H1 (cell line): ENCODE measurements around the gene AKT1S1. TPM values are rescaled to one million over a fixed set of nuclear protein-coding genes. Genes with fewer than 3 reads are reported as not detected.

Source experiments
- CTCF ChIA-PET: fragments of 300-600 bp; sonication (Branson Sonifier 250); formaldehyde crosslinking; loops from one replicate; lab custom pipeline; 2021; ENCODE audit not compliant: partially characterized antibody; lab: Charles Lee
- POLR2A ChIA-PET: fragments of 300-600 bp; sonication (Branson Sonifier 250); formaldehyde crosslinking; loops from one replicate; lab custom pipeline; 2021; ENCODE audit warnings: inconsistent platforms; ENCODE audit not compliant: partially characterized antibody; lab: Charles Lee
- DNase-seq, 2 experiments: peaks; one replicate each; pipeline versions ENCODE4 v3.0.0 to v3.0.0-alpha.2; 2010 to 2022; ENCODE audit warnings: low spot score in 2 of 2, low read depth in 1 of 2, mixed read lengths in 1 of 2
- FAIRE-seq: peaks from 2 replicates; lab custom pipeline; 2011; peaks lifted over from hg19 to GRCh38; lab: Jason Lieb, UNC
- H2AFZ ChIP-seq: 2 replicates; pipeline ENCODE4 v1.8.1; 2012; ENCODE audit warnings: low read length, inconsistent platforms
- H2AK5ac ChIP-seq: 2 replicates; pipeline ENCODE4 v1.6.1; 2013; ENCODE audit warnings: low read depth, low read length
- H2BK120ac ChIP-seq: replicated peaks from 2 replicates; pipeline ENCODE3; 2013; ENCODE audit warnings: low read depth, low read length, inconsistent platforms
- H2BK12ac ChIP-seq: 2 replicates; pipeline ENCODE4 v1.6.1; 2013; ENCODE audit warnings: low read depth, low read length
- H2BK15ac ChIP-seq: 2 replicates; pipeline ENCODE4 v1.6.1; 2013; ENCODE audit warnings: low read length
- H2BK20ac ChIP-seq: 2 replicates; pipeline ENCODE4 v1.6.1; 2013; ENCODE audit warnings: low read length
- H2BK5ac ChIP-seq: 2 replicates; pipeline ENCODE4 v1.6.1; 2013; ENCODE audit warnings: low read depth, low read length
- H3K14ac ChIP-seq: 2 replicates; pipeline ENCODE4 v1.6.1; 2013; ENCODE audit warnings: inconsistent platforms; ENCODE audit not compliant: insufficient read length
- H3K18ac ChIP-seq: 2 replicates; pipeline ENCODE4 v1.6.1; 2013; ENCODE audit warnings: low read length; ENCODE audit errors: extremely low read depth
- H3K23ac ChIP-seq: 2 replicates; pipeline ENCODE4 v1.6.1; 2013; ENCODE audit warnings: inconsistent platforms; ENCODE audit not compliant: insufficient read length
- H3K23me2 ChIP-seq: 2 replicates; pipeline ENCODE4 v1.6.1; 2013; ENCODE audit warnings: low read depth, low read length
- H3K27ac ChIP-seq: 2 replicates; pipeline ENCODE4 v1.6.1; 2011; ENCODE audit warnings: low read depth, low read length, inconsistent platforms
- H3K27me3 ChIP-seq, 4 experiments: replicated peaks in 1 of 4; 1 replicate in 1 of 4; 2 replicates in 3 of 4; pipeline versions ENCODE4 v1.6.1 to v1.8.1; 2011 to 2013; ENCODE audit warnings: low read length in 3 of 4, mild to moderate bottlenecking in 3 of 4, inconsistent platforms in 2 of 4, mixed read lengths in 2 of 4, moderate library complexity in 1 of 4; ENCODE audit not compliant: control insufficient read depth in 3 of 4, insufficient read depth in 3 of 4; ENCODE audit errors: extremely low read depth in 1 of 4
- H3K36me3 ChIP-seq, 4 experiments: 2 replicates each; pipeline versions ENCODE4 v1.6.1 to v1.8.1; 2011 to 2013; ENCODE audit warnings: mild to moderate bottlenecking in 4 of 4, low read length in 3 of 4, moderate library complexity in 2 of 4, control low read depth in 1 of 4, inconsistent platforms in 1 of 4; ENCODE audit not compliant: insufficient read depth in 4 of 4, control insufficient read depth in 2 of 4
- H3K4ac ChIP-seq: replicated peaks from 2 replicates; pipeline ENCODE3; 2013; ENCODE audit warnings: low read length, low read depth, mixed read lengths, inconsistent platforms; ENCODE audit not compliant: insufficient read length
- H3K4me1 ChIP-seq, 4 experiments: replicated peaks in 1 of 4; 1 replicate in 1 of 4; 2 replicates in 3 of 4; pipeline versions ENCODE4 v1.6.1 to v1.8.1; 2011 to 2013; ENCODE audit warnings: low read length in 3 of 4, inconsistent platforms in 2 of 4, mixed read lengths in 1 of 4; ENCODE audit not compliant: insufficient read depth in 4 of 4, control insufficient read depth in 3 of 4
- H3K4me2 ChIP-seq, 2 experiments: 2 replicates each; pipeline versions ENCODE4 v1.6.1 to v1.8.1; 2011 to 2013; ENCODE audit warnings: low read depth in 2 of 2, low read length in 2 of 2, control low read depth in 1 of 2, inconsistent platforms in 1 of 2, mild to moderate bottlenecking in 1 of 2; ENCODE audit not compliant: insufficient read depth in 1 of 2
- H3K4me3 ChIP-seq, 4 experiments: fragments of 200-600, 300-600 bp in 1 of 4; sonication (generic), shearing (Covaris generic), sonication (Bioruptor Twin) in 1 of 4; 2 replicates each; pipeline versions ENCODE4 v1.5.1 to v1.8.1; 2011 to 2016; ENCODE audit warnings: low read length in 4 of 4, low read depth in 3 of 4, control low read depth in 2 of 4, inconsistent platforms in 2 of 4, mild to moderate bottlenecking in 2 of 4, mixed read lengths in 1 of 4, moderate library complexity in 1 of 4; ENCODE audit not compliant: insufficient read depth in 2 of 4; ENCODE audit errors: extremely low read depth in 1 of 4
- H3K56ac ChIP-seq: replicated peaks from 2 replicates; pipeline ENCODE3; 2013; ENCODE audit warnings: low read depth, mild to moderate bottlenecking, mixed read lengths, low read length, inconsistent platforms; ENCODE audit not compliant: insufficient read length
- H3K79me1 ChIP-seq: 2 replicates; pipeline ENCODE4 v1.6.1; 2013; ENCODE audit warnings: low read depth, low read length, control low read depth
- H3K79me2 ChIP-seq, 2 experiments: 2 replicates each; pipeline versions ENCODE4 v1.6.1 to v1.8.1; 2012 to 2013; ENCODE audit warnings: low read length in 2 of 2, mild to moderate bottlenecking in 2 of 2, inconsistent platforms in 1 of 2; ENCODE audit not compliant: insufficient read depth in 2 of 2, control insufficient read depth in 1 of 2
- H3K9ac ChIP-seq, 4 experiments: replicated peaks in 1 of 4; 1 replicate in 1 of 4; 2 replicates in 3 of 4; pipeline versions ENCODE4 v1.6.1 to v1.8.1; 2011 to 2013; ENCODE audit warnings: low read depth in 3 of 4, low read length in 3 of 4, control low read depth in 2 of 4, mild to moderate bottlenecking in 2 of 4, moderate library complexity in 2 of 4, inconsistent platforms in 1 of 4; ENCODE audit errors: extremely low read depth in 1 of 4
- H3K9me3 ChIP-seq, 2 experiments: 2 replicates each; pipeline versions ENCODE4 v1.6.1 to v1.8.1; 2012 to 2013; ENCODE audit warnings: mild to moderate bottlenecking in 2 of 2, moderate library complexity in 2 of 2, control low read depth in 1 of 2, inconsistent platforms in 1 of 2, low read depth in 1 of 2, low read length in 1 of 2, mixed read lengths in 1 of 2; ENCODE audit not compliant: insufficient read depth in 2 of 2
- H4K20me1 ChIP-seq, 2 experiments: replicated peaks in 1 of 2; 2 replicates each; pipeline versions ENCODE3 to v1.8.1; 2011 to 2013; ENCODE audit warnings: inconsistent platforms in 2 of 2, low read length in 2 of 2, mild to moderate bottlenecking in 1 of 2; ENCODE audit not compliant: insufficient read depth in 2 of 2, control insufficient read depth in 1 of 2
- H4K5ac ChIP-seq: 2 replicates; pipeline ENCODE4 v1.6.1; 2013; ENCODE audit warnings: low read length, low read depth, mixed read lengths, inconsistent platforms; ENCODE audit not compliant: insufficient read length
- H4K8ac ChIP-seq: 2 replicates; pipeline ENCODE4 v1.8.0; 2013; ENCODE audit warnings: mild to moderate bottlenecking, moderate library complexity, low read length, inconsistent platforms; ENCODE audit not compliant: insufficient read depth; ENCODE audit errors: extremely low read depth
- H4K91ac ChIP-seq: replicated peaks from 2 replicates; pipeline ENCODE3; 2013; ENCODE audit warnings: low read length, mixed read lengths, inconsistent platforms; ENCODE audit not compliant: insufficient read length
- ASH2L ChIP-seq: fragments of 200-600, 300-600 bp; sonication (generic); IDR thresholded peaks from one replicate; pipeline ENCODE4 v1.7.1; 2017; ENCODE audit warnings: low read length
- BACH1 ChIP-seq: IDR thresholded peaks from 2 replicates; pipeline ENCODE4 v1.6.1; 2012; ENCODE audit warnings: low read length, improper control_type of control experiment
- CBX8 ChIP-seq: fragments of 300-800, 300-1000 bp; sonication (generic); IDR thresholded peaks from 2 replicates; pipeline ENCODE4 v1.7.1; 2016; ENCODE audit warnings: low read depth, low read length, borderline replicate concordance
- E2F6 ChIP-seq: IDR thresholded peaks from 2 replicates; pipeline ENCODE4 v1.6.1; 2012; ENCODE audit warnings: inconsistent platforms
- HDAC6 ChIP-seq: IDR thresholded peaks from one replicate; pipeline ENCODE4 v1.7.1; 2012; ENCODE audit warnings: low read depth, mild to moderate bottlenecking, inconsistent platforms, low read length, moderate library complexity
- PHF8 ChIP-seq: fragments of 200-600 bp; sonication (generic); conservative IDR thresholded peaks from 2 replicates; pipeline ENCODE4 v1.7.1; 2012; ENCODE audit warnings: low read depth, mild to moderate bottlenecking, inconsistent platforms, low read length, moderate library complexity
- POLR2A ChIP-seq, 2 experiments: IDR thresholded peaks; 1 replicate in 1 of 2; 2 replicates in 1 of 2; pipeline ENCODE4 v1.6.1; 2011; ENCODE audit warnings: low read depth in 2 of 2, low read length in 2 of 2, mild to moderate bottlenecking in 2 of 2; ENCODE audit errors: control extremely low read depth in 1 of 2
- RXRA ChIP-seq: IDR thresholded peaks from 2 replicates; pipeline ENCODE4 v1.6.1; 2011; ENCODE audit warnings: low read depth, mild to moderate bottlenecking, low read length, moderate library complexity; ENCODE audit not compliant: insufficient read depth
- TAF7 ChIP-seq: optimal IDR thresholded peaks from 2 replicates; pipeline ENCODE3; 2011; ENCODE audit warnings: low read depth, mild to moderate bottlenecking, inconsistent platforms, low read length, moderate library complexity, borderline replicate concordance
- WGBS, 2 experiments: shearing (Covaris generic) in 1 of 2; methylation state at CpG; one replicate each; pipeline versions ENCODE4 v1.1.6 to v1.1.7; 2013 to 2015; ENCODE audit warnings: low lambda C conversion rate in 2 of 2, mixed read lengths in 2 of 2, inconsistent platforms in 1 of 2, low coverage in 1 of 2, missing lambda C conversion rate in 1 of 2; ENCODE audit not compliant: insufficient replicate concordance in 2 of 2, insufficient coverage in 1 of 2, insufficient read length in 1 of 2; ENCODE audit errors: extremely low coverage in 1 of 2, missing lambda C conversion rate in 1 of 2; 5-methylcytosine and 5-hydroxymethylcytosine counted together
- polyA plus RNA-seq, 7 experiments: library from polyadenylated mRNA; depleted of rRNA in 3 of 7; stranded (reverse) in 5 of 7; unstranded in 2 of 7; fragments of >200 nt in 5 of 7; fragments of 200-250 nt in 2 of 7; gene quantifications; 1 replicate in 5 of 7; 2 replicates in 1 of 7; 4 replicates in 1 of 7; pipeline versions ENCODE4 v1.2.1 to v1.2.3, GENCODE V29; 2011 to 2013; ENCODE audit warnings: missing spikeins in 2 of 7, mixed read lengths in 2 of 7
- total RNA-seq: library from RNA; stranded (reverse); fragmentation: NEBNext Ultra II Directional; extraction: Animal tissue kit (Norgen Biotek cat#: 25700); gene quantifications from 2 replicates; pipeline ENCODE4 v1.2.1, GENCODE V29; 2021

AKT1S1 gene
- total and polyA plus RNA-seq, 2 of the 8 experiments (the other 6 are each of a cell fraction or from before 2014, with no cell fraction given) = 40.7 to 45.9 TPM

GRCh38 chr19:49890349-49891311 is 13.5 kb upstream of the AKT1S1 start:
- Histone ChIP-seq H2BK20ac (no peak overlapping the region), H3K18ac (peak overlapping the region; percentile 90), H3K23ac (no peak overlapping the region), H3K79me1 (no peaks in the 10 kb centered on the region), H2AFZ (peak overlapping the region; percentile 95; the same call in 1 of the 2 replicates), H3K4me1 (peaks cover 0 to 10% (median 8%) of the 10 kb centered on the region in 4 experiments; a peak in 5 of 7 replicates), H4K20me1 (peaks cover 0 to 5% of the 10 kb centered on the region in 2 experiments), H4K5ac (peak overlapping the region; percentile 48), H4K91ac (peak overlapping the region; percentile 95), H3K27me3 (peaks cover 0 to 11% (median 6%) of the 10 kb centered on the region in 4 experiments; a peak in 4 of 7 replicates), H3K4ac (peak overlapping the region; percentile 69), H2BK120ac (no peak overlapping the region), H3K4me2 (peak overlapping the region; percentile 65 to 95), H2BK12ac (no peak overlapping the region; the same call in 1 of the 2 replicates), H3K4me3 (peak overlapping the region; percentile 35 to 61 (median 42)), H3K14ac (no peak overlapping the region), H4K8ac (peak overlapping the region; percentile 93; the same call in 1 of the 2 replicates), H3K36me3 (peaks cover 0 to 10% (median under 1%) of the 10 kb centered on the region in 4 experiments; a peak in 4 of 8 replicates), H3K79me2 (no peaks in the 10 kb centered on the region), H3K56ac (no peak overlapping the region), H3K9me3 (peaks cover 0 to 10% of the 10 kb centered on the region in 2 experiments; a peak in 3 of 4 replicates), H3K27ac (no peak overlapping the region), H2BK5ac (peak overlapping the region; percentile 75; the same call in 1 of the 2 replicates), H2AK5ac (no peak overlapping the region), H2BK15ac (peak overlapping the region; percentile 95; the same call in 1 of the 2 replicates), H3K9ac (peak overlapping the region in 1 of 4 experiments; percentile 48; a peak in 2 of 7 replicates), H3K23me2 (peaks cover 2% of the 10 kb centered on the region; the same call in 1 of the 2 replicates)
- POLR2A ChIA-PET = interaction anchor here (0.8 to 9.5 kb wide), 18 partner anchors 9 to 42 kb away, joined by 3 to 82 read pairs (median 6); partner anchors contain the start of genes AKT1S1, ATF5, NUP62 and TBC1D17
- peak in 1 of 2 experiments; percentile 95 for DNase-seq
- FAIRE-seq = no peak
- 33% methylated on average over 24 of the region's 69 CpGs; no CpG with 5 or more reads in 1 of the 2 experiments for WGBS, 2 experiments
- CTCF ChIA-PET = interaction anchor here (0.8 to 2.2 kb wide), 16 partner anchors 9 to 245 kb away, joined by 3 to 9 read pairs (median 3); partner anchors contain the start of genes AKT1S1 and PTOV1
- TF ChIP-seq TAF7 (no peak), POLR2A (IDR thresholded peaks at IDR 0.05; ENCODE audit: control extremely low read depth in 1 of 2, low read depth in 2 of 2, low read length in 2 of 2) (peak in 1 of 2 experiments; percentile 31; a peak in 1 of 3 replicates), ASH2L (no peak), RXRA (no peak), PHF8 (peak; percentile 25; the same call in 1 of the 2 replicates), E2F6 (peak; percentile 4; the same call in 1 of the 2 replicates), CBX8 (no peak), BACH1 (no peak), HDAC6 (no peak)
